Left lobe of liver (tissue), 2 donors: ENCODE data around the gene LUC7L2. TPM values are rescaled to one million over a fixed set of nuclear protein-coding genes. Genes with fewer than 3 reads are reported as not detected.
"Not testable (repeated sequence)": the region's sequence is repeated elsewhere in the genome, so short reads cannot be mapped to it uniquely, and the experiment has no call there.

Experiments used
- ATAC-seq: fragments of 200-7000 bp; cut with Tn5 transposase; one replicate; pipeline ENCODE4 v1.9.1; 2020; ENCODE audit warnings: mild to moderate bottlenecking, moderate library complexity
- DNase-seq: peaks from one replicate; pipeline ENCODE4 v3.0.0-alpha.2; 2020; ENCODE audit warnings: low spot score
- total RNA-seq: library from RNA; stranded (reverse); gene quantifications from one replicate; pipeline ENCODE4 v1.2.1, GENCODE V29; 2021
- donor health status: DM: no; HTN: no; CAD: no; lungs with moderate emphysema.
- donor health status: DM: no; HTN: yes; CAD: no.

LUC7L2 gene
- total RNA-seq, 1 donor from 2014 or later, result 48.3 TPM

DNA sequence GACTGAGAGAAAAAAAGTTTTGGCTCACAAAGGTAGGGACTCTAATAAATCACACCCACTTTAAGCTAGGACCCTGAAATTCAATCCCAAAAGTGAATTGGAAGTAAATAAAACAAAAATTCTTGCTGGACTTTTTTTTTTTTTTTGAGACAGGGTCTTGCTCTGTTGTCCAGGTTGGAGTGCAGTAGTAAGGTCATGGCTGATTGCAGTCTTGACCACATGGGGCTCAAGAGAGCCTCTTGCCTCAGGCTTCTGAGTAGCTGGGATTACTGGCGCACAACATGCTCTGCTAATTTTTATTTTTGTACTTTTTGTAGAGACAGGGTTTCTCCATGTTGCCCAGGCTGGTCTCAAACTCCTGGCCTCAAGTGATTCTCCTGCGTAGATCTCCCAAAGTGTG, 5.0 kb upstream of the LUC7L2 start:
- DNase-seq (no peak), ATAC-seq (no peak)

GRCh38 chr7:139355320-139355719, 4.4 kb upstream of the LUC7L2 start:
- ATAC-seq (no peak), DNase-seq (no peak)

DNA sequence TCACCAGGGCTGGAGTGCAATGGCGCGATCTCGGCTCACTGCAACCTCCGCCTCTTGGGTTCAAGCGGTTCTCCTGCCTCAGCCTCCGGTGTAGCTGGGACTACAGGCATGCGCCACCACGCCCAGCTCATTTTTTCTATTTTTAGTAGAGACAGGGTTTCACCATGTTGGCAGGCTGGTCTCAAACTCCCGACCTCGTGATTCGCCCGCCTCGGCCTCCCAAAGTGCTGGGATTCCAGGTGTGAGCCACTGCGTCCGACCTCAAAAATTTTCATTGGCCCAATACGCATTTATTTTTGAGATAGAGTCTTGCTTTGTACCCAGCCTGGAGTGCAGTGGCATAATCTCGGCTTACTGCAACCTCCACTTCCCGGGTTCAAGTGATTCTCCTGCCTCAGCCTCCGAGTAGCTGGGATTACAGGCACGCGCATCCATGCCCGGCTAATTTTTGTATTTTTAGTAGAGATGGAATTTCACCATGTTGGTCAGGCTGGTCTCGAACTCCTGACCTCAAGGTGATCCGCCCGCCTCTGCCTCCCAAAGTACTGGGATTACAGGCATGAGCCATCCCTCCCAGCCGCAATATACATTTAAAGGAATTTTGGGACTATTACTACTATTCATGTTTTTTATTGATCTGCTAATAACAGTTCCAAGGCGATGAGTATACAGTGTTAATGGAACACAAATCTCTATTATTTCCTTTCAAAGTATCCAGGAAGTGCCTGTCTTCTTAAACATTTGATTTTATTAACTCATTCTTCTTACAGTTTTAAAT, 1.8 kb upstream of the LUC7L2 start:
- DNase-seq, ATAC-seq: not testable (repeated sequence)

DNA sequence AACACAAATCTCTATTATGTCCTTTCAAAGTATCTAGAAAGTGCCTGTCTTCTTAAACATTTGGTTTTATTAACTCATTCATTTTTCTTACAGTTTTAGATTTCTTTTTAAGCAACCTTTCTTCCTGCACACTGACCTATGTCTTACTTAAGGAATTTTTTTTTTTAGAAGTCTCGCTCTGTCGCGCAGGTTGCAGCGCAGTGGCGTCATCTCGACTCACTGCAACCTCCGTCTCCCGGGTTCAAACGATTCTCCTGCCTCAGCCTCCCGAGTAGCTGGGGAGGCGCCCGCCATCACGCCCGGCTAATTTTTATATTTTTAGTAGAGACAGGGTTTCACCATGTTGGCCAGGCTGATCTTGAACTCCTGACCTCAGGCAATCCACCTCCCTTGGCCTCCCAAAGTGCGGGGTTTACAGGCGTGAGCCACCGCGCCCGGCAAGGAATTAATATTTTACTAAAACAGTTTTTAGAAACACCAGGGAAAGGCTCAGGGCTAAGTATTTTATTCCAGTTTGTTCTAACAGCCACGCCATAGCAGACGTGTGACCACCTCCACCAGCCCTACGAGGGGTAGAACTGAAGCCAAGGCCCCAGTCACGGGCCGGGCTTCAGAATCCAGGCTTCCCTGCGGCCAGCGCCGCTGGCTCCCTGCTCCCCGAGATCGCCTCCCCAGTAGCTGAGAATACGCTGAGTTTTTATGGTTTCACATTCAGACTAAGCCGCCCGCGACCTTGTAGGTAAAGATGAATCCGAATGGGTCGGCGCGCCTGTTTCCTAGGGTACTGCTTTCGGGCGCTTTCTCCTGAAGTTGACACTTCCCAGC, 941 bp upstream of the LUC7L2 start:
- ATAC-seq, result peak; percentile 14
- DNase-seq, result no peak

DNA sequence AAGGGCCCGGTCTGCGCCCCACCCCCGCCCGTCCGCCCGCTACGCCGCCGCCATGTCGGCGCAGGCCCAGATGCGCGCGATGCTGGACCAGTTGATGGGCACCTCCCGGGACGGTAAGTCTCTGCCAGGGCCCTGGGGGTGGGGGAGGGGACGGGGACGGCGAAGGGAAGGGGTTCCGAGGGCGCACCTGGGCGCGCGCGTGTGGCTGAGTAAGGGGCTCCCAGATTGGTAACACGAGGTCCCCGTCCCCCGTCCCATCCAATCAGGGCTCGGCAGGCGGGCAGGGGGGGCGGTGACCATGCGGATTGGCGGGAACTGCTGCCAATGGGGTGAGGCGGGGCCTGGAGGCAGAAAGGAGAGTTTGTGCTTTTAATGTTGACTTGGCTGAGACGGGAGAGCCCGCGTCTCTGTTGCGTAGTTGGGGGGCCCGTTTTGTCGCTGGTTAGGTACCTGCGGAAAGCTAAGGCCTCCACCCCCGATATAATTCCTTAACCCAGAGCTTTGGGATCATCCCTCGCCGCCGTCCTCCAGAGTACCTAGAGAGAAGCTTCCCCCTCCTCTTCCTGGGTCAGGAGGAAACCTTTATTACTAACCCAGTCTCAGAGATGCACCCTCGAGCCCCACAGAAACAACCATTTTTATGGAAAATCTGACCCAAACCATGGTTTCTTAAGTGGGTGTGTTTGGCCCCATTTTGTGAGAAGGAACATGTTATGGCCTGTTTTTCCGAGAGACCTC, 685 bp downstream of the LUC7L2 start:
- DNase-seq (peak; percentile 98), ATAC-seq (peak; percentile 79)

DNA sequence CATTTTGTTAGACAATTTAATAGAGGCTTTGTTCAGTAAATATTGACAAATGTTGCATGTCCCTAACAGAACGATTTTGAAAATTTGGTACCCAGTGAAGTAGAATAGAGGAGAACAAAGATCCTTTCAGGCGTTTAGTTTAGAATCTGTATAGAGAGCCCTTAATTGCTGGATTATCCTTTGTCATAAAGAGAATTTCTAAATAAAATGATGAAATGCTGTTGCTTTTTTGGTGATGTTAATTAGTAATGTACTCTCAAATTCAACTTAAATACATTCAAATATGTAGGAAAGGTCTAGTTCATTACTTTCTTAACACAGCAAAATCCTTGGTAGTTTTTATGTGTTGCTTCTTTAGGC, 1.2 kb downstream of the LUC7L2 start:
- DNase-seq (no peak), ATAC-seq (no peak)

- ATAC-seq, result no peak
- DNase-seq, result no peak
These were observed 1.8 kb downstream of the LUC7L2 start for GRCh38 chr7:139361523-139361922.

GRCh38 chr7:139362302-139362701, 2.6 kb downstream of the LUC7L2 start:
- ATAC-seq, result no peak
- DNase-seq, result no peak

DNA sequence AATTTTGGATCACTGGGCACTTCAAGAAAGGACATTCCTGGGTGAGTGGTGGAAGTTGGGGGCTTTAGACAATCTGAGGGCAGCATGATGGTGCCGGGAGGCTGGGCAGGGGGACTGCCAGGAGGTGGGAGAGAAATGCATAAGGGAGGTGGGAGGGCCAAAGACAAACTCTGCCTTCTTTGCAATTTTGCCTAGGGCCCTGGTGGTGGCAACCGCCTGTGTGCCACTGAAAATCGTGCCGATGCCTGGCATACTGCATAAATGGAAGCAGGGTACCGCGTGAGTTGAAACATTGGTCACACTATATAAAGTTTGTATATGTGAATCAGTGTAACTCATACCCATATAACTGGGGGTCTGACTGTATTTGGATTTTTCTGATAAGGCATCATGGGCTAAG, 3.3 kb downstream of the LUC7L2 start:
- no peak for ATAC-seq
- DNase-seq, result no peak

DNA sequence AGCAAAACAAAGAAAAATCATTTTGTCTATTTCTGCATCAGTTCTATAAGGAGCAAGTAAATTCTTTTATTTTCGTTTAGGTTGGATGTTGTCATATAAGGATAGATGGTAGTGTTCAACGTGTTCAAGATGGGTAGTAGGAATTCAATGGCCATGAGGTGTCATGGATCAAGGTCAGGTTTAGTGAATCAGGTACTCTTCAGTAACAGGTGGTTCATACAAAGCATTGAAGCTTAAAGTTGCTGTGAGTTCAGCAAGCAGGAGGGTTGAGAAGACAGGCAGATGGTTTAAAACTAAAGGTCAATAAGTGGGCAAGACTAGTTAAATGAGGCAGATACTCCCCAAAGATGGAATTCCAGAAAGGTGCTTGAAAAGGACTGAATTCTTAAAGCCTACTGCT, 5.6 kb downstream of the LUC7L2 start:
- DNase-seq, result no peak
- no peak for ATAC-seq

DNA sequence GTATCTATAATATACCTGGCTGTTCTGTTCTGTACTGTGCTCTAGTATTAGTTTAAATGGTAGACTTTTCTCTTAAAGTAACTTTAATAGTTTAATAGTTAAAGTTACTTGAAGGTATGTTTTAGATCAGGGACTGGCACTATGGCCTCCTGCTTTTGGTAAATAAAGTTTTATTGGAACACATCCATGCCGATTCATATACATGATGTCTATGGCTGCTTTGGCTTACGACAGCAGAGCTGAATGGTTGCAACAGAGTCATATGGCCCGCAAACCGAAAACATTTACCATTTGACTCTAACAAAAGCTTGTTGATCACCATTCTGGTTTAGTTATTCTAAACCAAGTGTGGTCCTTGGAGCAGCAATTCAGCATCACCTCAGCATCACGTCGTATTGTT, 6.7 kb downstream of the LUC7L2 start:
- ATAC-seq (no peak), DNase-seq (no peak)

- ATAC-seq, result no peak
- no peak for DNase-seq
These were observed 7.9 kb downstream of the LUC7L2 start for GRCh38 chr7:139367438-139368155.

- ATAC-seq, result no peak
- no peak for DNase-seq
These were observed 10.7 kb downstream of the LUC7L2 start for GRCh38 chr7:139370301-139370942.

GRCh38 chr7:139370943-139371313, 11.2 kb downstream of the LUC7L2 start:
- no peak for DNase-seq
- ATAC-seq, result no peak

DNA sequence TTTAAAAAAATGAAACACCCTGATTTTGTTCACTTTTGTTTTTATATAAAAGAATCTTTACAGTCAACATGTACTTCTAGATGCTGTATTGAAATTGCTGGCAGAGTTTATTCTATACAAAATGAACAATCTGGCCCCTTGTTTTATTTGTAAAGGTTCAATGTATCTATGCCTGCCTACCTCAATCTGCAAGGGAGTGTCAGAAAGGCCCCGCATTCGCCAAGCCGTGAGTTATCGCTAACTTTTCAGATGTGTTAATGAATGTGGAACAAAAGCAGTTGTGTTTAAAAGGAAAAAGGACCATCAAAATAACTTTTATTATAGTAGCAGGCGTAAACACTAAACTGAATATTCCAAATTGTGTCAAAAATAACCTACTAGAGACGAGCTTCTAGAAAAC, 14.6 kb downstream of the LUC7L2 start:
- ATAC-seq (no peak), DNase-seq (no peak)

DNA sequence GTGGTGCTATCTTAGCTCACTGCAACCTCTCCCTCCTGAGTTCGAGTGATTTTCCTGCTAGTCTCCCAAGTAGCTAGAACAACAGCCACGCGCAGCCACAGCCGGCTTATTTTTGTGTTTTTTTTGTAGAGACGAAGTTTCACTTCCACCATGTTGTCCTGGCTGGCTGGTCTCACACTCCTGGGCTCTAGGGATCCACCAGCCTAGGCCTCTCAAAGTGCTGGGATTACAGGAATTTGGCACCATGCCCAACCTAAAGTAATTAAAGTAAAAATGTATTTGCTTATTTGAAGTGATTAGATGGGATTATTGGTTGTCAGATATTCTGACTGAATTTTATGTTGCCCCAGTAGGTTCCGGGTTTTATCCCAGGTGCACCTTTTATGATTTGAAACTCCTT, 22.7 kb downstream of the LUC7L2 start:
- peak; percentile 26 for ATAC-seq
- no peak for DNase-seq

- ATAC-seq, result no peak
- DNase-seq, result no peak
These were observed 24.9 kb downstream of the LUC7L2 start for GRCh38 chr7:139384611-139385010.

DNA sequence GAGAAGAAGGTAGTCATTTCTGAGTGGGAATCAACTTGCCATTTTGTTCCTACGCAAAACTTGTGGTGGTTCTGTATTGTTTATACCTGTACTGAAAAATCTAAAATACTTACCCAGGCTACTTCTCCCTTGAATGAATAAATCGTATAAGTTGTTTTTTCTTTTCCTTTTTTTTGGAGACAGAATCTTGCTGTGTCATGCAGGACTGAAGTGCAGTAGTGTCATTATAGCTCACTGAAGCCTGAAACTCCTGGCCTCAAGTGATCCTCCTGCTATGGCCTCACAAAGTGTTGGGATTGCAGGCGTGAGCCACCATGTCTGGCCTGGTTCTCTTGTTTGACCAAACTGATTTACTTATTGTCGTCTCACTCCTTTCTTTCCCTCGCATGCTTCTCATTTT, 27.9 kb downstream of the LUC7L2 start:
- no peak for DNase-seq
- ATAC-seq, result no peak

DNA sequence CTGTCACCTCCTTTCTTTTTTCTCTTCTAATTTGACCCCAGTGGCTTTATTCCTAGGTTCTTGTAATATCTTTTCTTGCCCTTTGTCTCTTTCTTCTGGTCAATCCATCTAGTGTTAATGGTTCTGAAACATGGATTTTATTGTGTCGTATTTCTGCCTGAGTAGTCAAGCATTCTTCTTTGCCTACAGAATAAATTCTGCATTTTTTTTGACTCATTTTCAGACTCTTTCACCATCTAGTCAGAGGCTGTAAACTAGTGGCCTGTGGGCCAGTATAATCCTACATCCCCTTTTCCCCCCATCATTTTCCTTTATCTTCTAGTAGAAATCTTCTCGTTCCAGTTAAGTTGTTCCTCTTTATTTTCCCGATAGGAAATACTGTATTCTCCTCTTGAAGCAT, 29.4 kb downstream of the LUC7L2 start:
- DNase-seq, result no peak
- no peak for ATAC-seq

- DNase-seq, result no peak
- ATAC-seq, result no peak
These were observed 30.1 kb downstream of the LUC7L2 start for GRCh38 chr7:139389774-139390173.
